SJCRH30 (cell line): ENCODE measurements around the gene JAK1. TPM values are rescaled to one million over a fixed set of nuclear protein-coding genes. Genes with fewer than 3 reads are reported as not detected.
"Not testable (repeated sequence)": the region's sequence is repeated elsewhere in the genome, so short reads cannot be mapped to it uniquely, and the experiment has no call there.

Source experiments
- DNase-seq, 2 experiments: peaks; one replicate each; pipeline ENCODE4 v3.0.0-alpha.2; 2015 to 2020
- H3K27ac ChIP-seq: fragments of 250-450 bp; sonication (Bioruptor Pico); 2 replicates; pipeline ENCODE4 v1.5.1; 2020; ENCODE audit warnings: mild to moderate bottlenecking, moderate library complexity
- H3K27me3 ChIP-seq: fragments of 250-450 bp; sonication (Bioruptor Pico); 2 replicates; pipeline ENCODE4 v1.5.1; 2020; ENCODE audit warnings: mild to moderate bottlenecking, moderate library complexity
- H3K36me3 ChIP-seq: fragments of 250-450 bp; sonication (Bioruptor Pico); 2 replicates; pipeline ENCODE4 v1.5.1; 2020; ENCODE audit warnings: mild to moderate bottlenecking, moderate library complexity
- H3K4me1 ChIP-seq: fragments of 250-450 bp; sonication (Bioruptor Pico); 2 replicates; pipeline ENCODE4 v1.5.1; 2020; ENCODE audit warnings: mild to moderate bottlenecking, moderate library complexity
- H3K4me3 ChIP-seq: fragments of 250-450 bp; sonication (Bioruptor Pico); 2 replicates; pipeline ENCODE4 v1.5.1; 2020; ENCODE audit warnings: mild to moderate bottlenecking, moderate library complexity
- H3K9me3 ChIP-seq: fragments of 250-450 bp; sonication (Bioruptor Pico); replicated peaks from 2 replicates; pipeline ENCODE4 v1.5.1; 2020; ENCODE audit warnings: mild to moderate bottlenecking, moderate library complexity
- total RNA-seq: library from RNA; depleted of rRNA; stranded (reverse); fragments of >200 nt; shearing (Covaris generic); gene quantifications from 2 replicates; pipeline ENCODE4 v1.2.3, GENCODE V29; 2014

The JAK1 gene
- total RNA-seq, 1 experiment from 2014 or later = 60.5 TPM

DNA sequence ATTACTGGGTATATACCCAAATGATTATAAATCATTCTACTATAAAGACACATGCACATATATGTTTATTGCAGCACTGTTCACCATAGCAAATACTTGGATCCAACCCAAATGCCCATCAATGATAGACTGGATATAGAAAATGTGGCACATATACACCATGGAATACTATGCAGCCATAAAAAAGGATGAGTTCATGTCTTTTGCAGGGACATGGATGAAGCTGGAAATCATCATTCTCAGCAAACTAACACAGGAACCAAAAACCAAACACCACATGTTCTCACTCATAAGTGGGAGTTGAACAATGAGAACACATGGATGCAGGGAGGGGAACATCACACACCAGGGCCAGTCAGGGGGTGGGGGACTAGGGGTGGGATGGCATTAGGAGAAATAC, 35.7 kb downstream of the JAK1 start:
- H3K27me3 ChIP-seq, H3K36me3 ChIP-seq, H3K4me3 ChIP-seq, H3K27ac ChIP-seq, H3K4me1 ChIP-seq, DNase-seq, H3K9me3 ChIP-seq: not testable (repeated sequence)

DNA sequence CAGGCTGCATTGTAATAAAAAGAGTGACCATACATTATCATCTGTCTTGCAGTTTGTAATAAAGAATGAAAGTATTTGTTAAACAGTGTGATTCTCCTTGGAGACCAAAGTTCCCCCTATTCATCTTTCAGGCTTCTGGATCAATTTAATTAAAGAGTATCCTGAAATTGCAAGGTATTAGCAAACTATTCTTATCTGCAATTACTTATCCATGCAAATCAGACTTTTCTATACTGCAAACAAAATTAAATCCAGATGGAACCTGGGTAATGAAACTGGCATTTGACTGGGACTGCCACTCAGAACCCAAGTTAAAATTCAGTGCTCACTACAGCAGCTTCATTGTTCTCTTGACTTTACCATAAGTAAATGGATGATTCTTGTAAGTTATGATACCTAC, 37.1 kb downstream of the JAK1 start:
- H3K4me3 ChIP-seq = no peak overlapping the region
- no peaks in the 10 kb centered on the region for H3K27me3 ChIP-seq
- H3K4me1 ChIP-seq = no peaks in the 10 kb centered on the region; the same call in 1 of the 2 replicates
- DNase-seq = no peak
- no peaks in the 10 kb centered on the region for H3K36me3 ChIP-seq
- H3K9me3 ChIP-seq = no peaks in the 10 kb centered on the region
- H3K27ac ChIP-seq = no peak overlapping the region

DNA sequence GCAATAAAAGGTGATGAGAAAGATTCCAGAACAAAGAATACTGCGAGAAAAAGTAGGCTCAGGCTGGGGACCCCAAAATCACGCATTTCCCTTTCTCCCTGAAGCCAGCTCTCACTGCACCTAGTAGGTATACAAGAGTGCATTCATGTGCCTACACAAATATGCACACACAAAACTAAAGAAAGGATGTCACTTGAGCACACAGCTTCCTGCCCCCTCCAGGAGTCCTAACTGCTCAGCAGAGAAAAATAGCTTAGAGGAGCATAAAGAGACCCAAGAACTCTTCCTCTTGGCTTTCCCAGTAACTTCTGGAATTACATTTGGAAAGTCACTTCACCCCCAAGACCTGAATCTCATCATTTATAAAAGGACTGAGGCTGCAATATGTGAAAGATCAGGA, 38.0 kb downstream of the JAK1 start:
- Histone ChIP-seq H3K9me3 (no peaks in the 10 kb centered on the region), H3K27me3 (no peaks in the 10 kb centered on the region), H3K4me1 (no peaks in the 10 kb centered on the region), H3K36me3 (no peaks in the 10 kb centered on the region), H3K4me3 (no peak overlapping the region), H3K27ac (no peak overlapping the region)
- no peak for DNase-seq

DNA sequence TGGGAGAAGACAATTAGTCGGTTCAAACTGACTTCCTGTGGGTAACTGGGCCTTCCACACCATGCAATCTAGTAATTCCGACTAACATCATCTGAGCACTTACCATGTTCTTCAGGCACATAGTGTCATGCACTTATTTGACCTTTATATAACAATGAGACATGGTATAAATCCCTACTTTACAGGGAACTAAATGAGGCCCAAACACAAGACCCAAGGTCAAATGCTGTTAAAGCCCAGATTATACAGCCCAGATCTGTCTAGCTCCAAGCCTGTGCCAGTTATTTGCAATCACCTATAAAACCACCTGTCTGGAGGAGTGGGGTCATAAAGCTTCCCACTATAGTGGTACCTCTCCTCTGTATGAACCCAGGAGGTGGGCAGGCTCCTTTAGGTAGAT, 40.8 kb downstream of the JAK1 start:
- Histone ChIP-seq H3K4me1 (peaks cover 13% of the 10 kb centered on the region), H3K4me3 (no peak overlapping the region), H3K36me3 (no peaks in the 10 kb centered on the region), H3K27me3 (no peaks in the 10 kb centered on the region), H3K27ac (no peak overlapping the region), H3K9me3 (no peaks in the 10 kb centered on the region)
- DNase-seq = no peak

DNA sequence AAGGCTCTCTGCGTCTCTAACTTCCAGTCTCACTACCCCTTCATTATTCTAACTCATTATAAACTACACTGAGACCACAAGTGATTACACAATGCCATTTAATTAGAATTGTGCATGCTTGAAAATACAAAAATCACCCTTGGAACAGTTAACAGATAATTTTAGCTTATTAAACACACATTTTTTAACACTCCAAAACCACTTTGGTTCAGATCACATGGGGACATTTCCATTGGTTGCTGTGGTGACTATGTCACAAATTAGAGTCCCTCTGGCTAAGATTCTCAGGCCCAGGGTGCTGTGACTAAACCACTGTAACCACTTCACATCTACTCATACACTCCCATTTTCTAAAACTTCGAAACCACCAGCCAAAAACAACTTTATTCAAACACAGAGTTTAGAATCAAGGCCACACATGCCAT, 43.0 kb downstream of the JAK1 start:
- peaks cover 15% of the 10 kb centered on the region for H3K4me1 ChIP-seq
- DNase-seq = no peak
- no peak overlapping the region for H3K4me3 ChIP-seq
- H3K27me3 ChIP-seq = no peaks in the 10 kb centered on the region
- no peaks in the 10 kb centered on the region for H3K36me3 ChIP-seq
- H3K9me3 ChIP-seq = no peaks in the 10 kb centered on the region
- H3K27ac ChIP-seq = no peak overlapping the region

DNA sequence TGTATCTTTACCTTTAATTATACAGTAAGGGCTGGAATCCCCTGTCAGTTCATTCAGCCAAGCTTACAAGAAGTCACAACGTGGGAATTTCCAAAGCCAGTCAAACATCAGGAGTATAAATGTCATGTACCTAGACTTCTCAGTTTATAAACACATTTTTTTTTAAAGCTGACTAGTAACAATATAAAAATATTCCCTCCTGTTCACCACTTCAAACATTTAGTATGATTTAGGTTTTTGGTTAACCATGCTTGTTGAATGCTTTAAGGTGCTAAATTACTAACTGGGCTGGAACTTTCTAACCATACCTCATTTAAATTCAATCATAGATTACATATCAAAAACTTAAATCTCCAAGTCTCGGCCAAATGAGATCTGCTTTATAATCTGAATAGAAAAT, 44.0 kb downstream of the JAK1 start:
- H3K36me3 ChIP-seq = no peaks in the 10 kb centered on the region
- no peaks in the 10 kb centered on the region for H3K27me3 ChIP-seq
- no peak overlapping the region for H3K4me3 ChIP-seq
- no peak overlapping the region for H3K27ac ChIP-seq
- DNase-seq = no peak
- no peaks in the 10 kb centered on the region for H3K9me3 ChIP-seq
- peaks cover 22% of the 10 kb centered on the region for H3K4me1 ChIP-seq

DNA sequence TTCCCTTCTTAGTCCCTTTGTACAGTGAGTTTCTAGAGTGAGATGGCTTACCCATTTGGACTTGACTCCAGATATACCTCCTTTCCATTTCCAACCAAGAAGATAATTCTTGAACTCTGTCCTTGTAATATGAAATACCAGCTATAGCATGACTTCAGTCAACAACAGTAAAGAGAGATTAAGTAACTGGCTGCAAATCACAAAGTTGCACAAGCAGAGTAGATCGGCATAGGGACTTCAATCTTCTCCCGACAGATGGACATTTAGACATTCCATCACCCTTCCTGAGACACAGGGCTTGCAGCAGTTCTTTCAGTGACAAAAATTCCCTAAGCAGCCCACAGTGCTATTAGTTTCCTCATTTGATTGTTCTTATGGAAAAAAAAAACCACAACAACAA, 44.6 kb downstream of the JAK1 start:
- H3K27ac ChIP-seq = no peak overlapping the region
- no peaks in the 10 kb centered on the region for H3K9me3 ChIP-seq
- H3K36me3 ChIP-seq = no peaks in the 10 kb centered on the region
- DNase-seq = no peak
- H3K4me1 ChIP-seq = peaks cover 27% of the 10 kb centered on the region
- no peak overlapping the region for H3K4me3 ChIP-seq
- H3K27me3 ChIP-seq = no peaks in the 10 kb centered on the region

DNA sequence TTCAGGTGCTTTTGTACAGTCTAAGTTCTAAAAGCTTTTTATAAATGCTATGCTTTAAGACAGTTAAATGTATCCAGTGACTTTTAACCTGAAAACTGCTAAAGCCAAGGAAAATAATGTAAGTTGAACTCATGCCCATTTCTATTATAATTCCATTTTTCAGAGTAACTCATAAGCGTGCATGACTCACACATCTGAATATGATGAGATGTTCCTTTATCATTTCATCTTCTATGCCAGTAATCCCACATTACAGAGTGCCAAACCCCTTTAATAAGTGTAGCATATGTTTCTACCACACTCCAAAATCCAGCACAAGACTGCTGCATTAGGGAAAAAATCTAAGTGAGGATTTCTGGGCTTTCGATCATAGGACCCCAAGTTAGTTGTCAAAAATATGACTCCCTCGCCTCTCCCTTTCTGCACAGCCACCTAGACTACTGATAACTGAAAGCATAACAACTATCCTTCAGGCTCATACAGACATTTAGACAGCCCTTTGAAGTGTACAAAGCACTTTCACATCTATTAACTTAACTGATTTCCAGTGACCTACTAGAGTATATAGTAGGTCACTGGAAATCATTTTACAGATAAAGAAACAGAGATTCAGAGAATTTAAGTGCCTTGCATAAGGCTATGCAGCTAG, 45.3 kb downstream of the JAK1 start:
- no peak for DNase-seq
- Histone ChIP-seq H3K27ac (no peak overlapping the region), H3K9me3 (no peaks in the 10 kb centered on the region), H3K27me3 (no peaks in the 10 kb centered on the region), H3K4me3 (no peak overlapping the region), H3K4me1 (peaks cover 33% of the 10 kb centered on the region), H3K36me3 (no peaks in the 10 kb centered on the region)

DNA sequence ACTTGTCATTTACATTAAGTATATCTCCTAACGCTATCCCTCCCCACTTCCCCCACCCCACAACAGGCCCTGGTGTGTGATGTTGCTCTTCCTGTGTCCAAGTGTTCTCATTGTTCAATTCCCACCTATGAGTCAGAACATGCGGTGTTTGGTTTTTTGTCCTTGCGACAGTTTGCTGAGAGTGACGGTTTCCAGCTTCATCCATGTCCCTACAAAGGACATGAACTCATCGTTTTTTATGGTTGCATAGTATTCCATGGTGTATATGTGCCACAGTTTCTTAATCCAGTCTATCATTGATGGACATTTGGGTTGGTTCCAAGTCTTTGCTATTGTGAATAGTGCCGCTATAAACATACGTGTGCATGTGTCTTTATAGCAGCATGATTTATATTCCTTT, 47.2 kb downstream of the JAK1 start:
- not testable (repeated sequence) for H3K27ac ChIP-seq, DNase-seq

DNA sequence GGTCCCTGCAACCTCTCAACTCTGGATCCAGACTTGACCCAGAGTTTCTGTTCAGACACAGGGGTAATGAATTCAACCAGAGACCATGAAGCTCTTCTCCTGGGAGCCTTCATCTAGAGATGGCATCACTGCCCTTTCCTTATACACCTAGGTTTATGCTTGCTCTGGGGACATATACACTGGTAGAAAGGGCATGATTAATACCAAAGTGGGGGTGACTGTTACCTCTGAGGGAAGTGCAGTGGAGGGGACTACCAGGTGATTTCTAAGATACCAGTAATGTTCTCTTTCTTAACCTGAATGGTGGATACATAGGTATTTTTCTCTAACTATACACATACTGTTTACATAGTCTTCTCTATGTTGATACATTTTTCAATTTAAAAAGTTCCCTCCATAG, 48.4 kb downstream of the JAK1 start:
- Histone ChIP-seq H3K27ac (peak overlapping the region; percentile 61), H3K36me3 (no peaks in the 10 kb centered on the region), H3K9me3 (no peaks in the 10 kb centered on the region), H3K27me3 (no peaks in the 10 kb centered on the region), H3K4me1 (peaks cover 33% of the 10 kb centered on the region), H3K4me3 (no peak overlapping the region)
- no peak for DNase-seq

More for the DNA sequence above, 47.2 kb downstream of the JAK1 start:
- not testable (repeated sequence) for H3K4me3 ChIP-seq, H3K36me3 ChIP-seq, H3K9me3 ChIP-seq, H3K27me3 ChIP-seq
- H3K4me1 ChIP-seq = peaks cover 33% of the 10 kb centered on the region

DNA sequence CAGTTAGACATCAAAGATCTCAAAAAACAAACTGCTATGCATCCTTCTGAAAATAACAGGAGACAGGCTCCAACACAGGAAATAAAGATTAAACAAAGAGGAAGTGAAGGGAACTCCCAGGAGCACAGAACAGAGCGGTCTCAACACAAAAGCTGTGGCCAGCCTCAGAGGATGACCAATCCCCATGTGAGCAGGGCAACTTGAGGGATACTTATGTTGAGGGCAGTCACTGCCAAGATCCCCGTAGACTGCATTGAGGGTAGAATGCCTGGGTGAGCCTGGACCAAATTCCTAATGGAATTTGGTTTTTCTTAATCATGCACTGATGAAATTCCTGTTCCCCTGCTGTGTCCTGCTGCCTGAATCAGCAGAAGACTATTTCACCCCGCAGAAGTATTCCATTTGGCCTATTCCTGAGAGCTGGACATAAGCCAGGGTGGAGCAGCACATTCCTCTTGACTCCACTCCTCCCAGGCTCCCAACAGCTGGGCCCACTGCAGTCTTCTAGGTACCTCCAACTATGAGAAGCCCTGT, 49.0 kb downstream of the JAK1 start:
- H3K27me3 ChIP-seq = no peaks in the 10 kb centered on the region
- H3K9me3 ChIP-seq = no peaks in the 10 kb centered on the region
- H3K4me3 ChIP-seq = peak overlapping the region; percentile 17
- H3K36me3 ChIP-seq = no peaks in the 10 kb centered on the region
- peaks cover 33% of the 10 kb centered on the region for H3K4me1 ChIP-seq
- DNase-seq = peak; percentile 83 to 89
- H3K27ac ChIP-seq = peak overlapping the region; percentile 61

DNA sequence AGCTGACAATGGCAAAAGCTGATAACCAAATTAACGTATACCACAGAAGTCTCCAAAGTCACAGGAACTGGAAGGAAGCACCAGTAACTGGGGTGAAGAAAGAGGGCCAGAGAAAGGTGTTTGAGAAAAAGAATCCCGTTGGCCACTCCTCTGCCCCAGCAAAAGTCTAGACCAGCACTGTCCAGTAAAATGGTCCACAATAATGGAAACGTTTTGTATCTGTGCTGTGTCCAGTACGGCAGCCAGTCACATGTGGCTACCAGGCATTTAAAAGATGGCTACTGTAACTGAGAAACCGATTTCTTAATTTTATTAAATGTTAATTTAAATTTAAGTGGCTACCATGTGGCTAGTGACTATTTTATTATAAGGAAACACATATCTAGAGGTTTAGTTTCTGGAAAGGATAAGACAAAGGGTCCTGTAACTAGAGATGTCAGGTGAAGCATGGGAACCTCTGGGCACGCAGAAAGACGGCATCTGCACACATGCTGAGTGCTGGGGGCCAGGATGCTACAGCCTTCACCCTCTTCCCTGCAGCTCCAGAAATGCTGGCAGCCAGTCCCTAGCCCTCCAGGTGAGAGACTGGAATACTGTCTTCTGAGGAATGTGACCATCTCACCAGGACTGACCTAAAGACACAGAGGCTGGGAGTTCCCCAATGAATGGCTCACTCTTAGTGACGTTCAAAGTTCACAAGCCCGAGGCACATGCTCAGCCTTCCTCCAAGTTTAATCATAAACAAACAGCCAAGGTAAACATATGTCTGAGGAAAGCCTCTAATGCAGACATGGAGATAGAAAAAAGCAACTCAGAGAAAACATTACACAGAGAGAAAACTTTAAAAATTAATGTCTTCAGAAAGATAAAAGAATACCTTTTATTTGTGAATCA, 50.7 kb downstream of the JAK1 start:
- no peaks in the 10 kb centered on the region for H3K9me3 ChIP-seq
- no peak overlapping the region for H3K27ac ChIP-seq
- peaks cover 21% of the 10 kb centered on the region for H3K4me1 ChIP-seq
- H3K36me3 ChIP-seq = no peaks in the 10 kb centered on the region
- H3K4me3 ChIP-seq = no peak overlapping the region
- DNase-seq = no peak
- H3K27me3 ChIP-seq = no peaks in the 10 kb centered on the region

DNA sequence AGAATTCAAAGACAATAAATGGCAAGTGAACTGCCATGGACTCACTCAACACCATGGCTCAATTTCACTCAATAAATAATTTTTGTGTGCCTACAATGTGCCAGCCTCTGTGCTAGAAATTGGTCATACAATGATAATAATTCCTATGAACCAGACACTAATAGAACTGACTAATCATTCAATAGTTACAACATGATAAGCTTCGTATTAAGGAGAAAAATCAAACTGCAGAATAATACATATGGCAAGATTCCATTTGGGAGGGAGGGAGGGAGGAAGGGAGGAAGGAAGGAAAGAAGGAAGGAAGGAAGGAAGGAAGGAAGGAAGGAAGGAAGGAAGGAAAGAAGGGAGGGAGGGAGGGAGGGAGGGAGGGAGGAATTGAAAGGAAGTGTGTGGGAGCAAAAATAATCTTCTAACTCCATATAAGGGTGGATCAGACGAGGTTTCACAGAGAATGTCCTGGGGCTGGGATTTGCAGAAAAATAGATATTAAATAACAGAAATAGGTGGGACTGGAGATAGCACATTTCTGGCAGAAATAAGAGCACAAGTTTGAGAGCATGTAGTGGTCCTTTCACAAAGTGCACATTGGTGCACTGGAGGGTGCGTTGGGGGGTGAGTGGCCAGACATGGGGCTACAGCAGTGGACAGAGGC, 52.9 kb downstream of the JAK1 start:
- DNase-seq = no peak
- Histone ChIP-seq H3K4me3 (no peak overlapping the region), H3K27ac (no peak overlapping the region), H3K4me1 (peaks cover 20% of the 10 kb centered on the region), H3K27me3 (no peaks in the 10 kb centered on the region), H3K36me3 (no peaks in the 10 kb centered on the region), H3K9me3 (no peaks in the 10 kb centered on the region)

DNA sequence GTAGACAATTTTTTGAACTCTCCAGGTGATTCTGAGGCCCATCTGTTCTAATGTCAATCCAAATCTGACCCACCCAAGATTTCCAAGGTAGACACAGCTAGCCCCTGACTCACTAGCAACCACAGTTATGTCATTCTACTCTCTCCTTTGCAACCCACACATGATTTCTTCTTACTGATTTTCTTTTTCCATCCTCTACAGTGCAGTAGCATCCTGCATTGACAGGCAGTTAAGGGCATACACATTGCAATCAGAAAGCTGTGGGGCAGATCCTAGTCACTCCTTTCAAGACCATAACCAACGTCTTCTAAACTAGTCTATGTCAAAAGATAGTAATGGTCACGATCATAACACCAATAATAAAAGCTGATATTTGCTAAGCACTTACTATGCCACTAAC, 54.2 kb downstream of the JAK1 start:
- no peak overlapping the region for H3K4me3 ChIP-seq
- no peaks in the 10 kb centered on the region for H3K36me3 ChIP-seq
- no peak for DNase-seq
- no peaks in the 10 kb centered on the region for H3K27me3 ChIP-seq
- no peaks in the 10 kb centered on the region for H3K9me3 ChIP-seq
- peaks cover 11% of the 10 kb centered on the region for H3K4me1 ChIP-seq
- H3K27ac ChIP-seq = no peak overlapping the region

DNA sequence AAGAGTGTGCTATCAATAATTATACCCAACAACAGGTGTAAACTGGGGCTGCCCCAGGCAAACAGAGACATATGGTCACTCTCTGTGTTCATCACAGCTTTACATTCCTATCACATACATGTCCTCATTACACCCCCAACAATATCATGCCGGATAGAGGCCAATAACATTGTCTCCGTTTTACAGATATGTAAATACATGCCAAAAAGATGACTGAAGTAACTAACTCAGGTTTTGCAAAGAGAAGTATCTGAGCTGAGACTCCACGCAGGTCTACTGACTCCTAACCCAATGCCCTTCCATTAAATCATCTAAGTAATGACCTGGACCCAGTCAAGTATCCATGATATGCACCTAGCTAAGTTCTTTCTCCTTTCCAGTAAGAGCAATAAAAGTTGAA, 55.0 kb downstream of the JAK1 start:
- peaks cover 2% of the 10 kb centered on the region; the same call in 1 of the 2 replicates for H3K4me1 ChIP-seq

More for the DNA sequence above, 55.0 kb downstream of the JAK1 start:
- Histone ChIP-seq H3K27ac (no peak overlapping the region), H3K9me3 (no peaks in the 10 kb centered on the region), H3K27me3 (no peaks in the 10 kb centered on the region), H3K4me3 (no peak overlapping the region), H3K36me3 (no peaks in the 10 kb centered on the region)
- no peak for DNase-seq
